HepG2 (cell line): ENCODE results near the gene ARHGAP15. TPM values are rescaled to one million over a fixed set of nuclear protein-coding genes. Genes with fewer than 3 reads are reported as not detected.

Experiments used
- ATAC-seq: fragments of 200-7000 bp; cut with Tn5 transposase; 3 replicates; pipeline ENCODE4 v1.9.1; 2020; ENCODE audit warnings: mild to moderate bottlenecking, moderate library complexity
- BruUV-seq: library from RNA; stranded (reverse); fragments of 400-500 nt; replicated peaks from 2 replicates; lab custom pipeline; 2021; lab: Mats Ljungman, UMichigan
- CTCF ChIA-PET: fragments of 300-600 bp; formaldehyde crosslinking; extraction: SDS; loops from one replicate; lab custom pipeline; 2021; ENCODE audit warnings: low total read pairs, inconsistent platforms, low intra/inter-chr PET ratio; lab: Yijun Ruan, JAX
- POLR2A ChIA-PET: fragments of 350-600 bp; sonication (Branson Sonifier 250); formaldehyde crosslinking; loops from one replicate; lab custom pipeline; 2020; ENCODE audit warnings: antibody characterized with exemption, inconsistent platforms; lab: Yijun Ruan, JAX
- DNase-seq: peaks from one replicate; pipeline ENCODE4 v3.0.0-alpha.2; 2015; ENCODE audit warnings: low spot score
- FAIRE-seq: peaks from 3 replicates; lab custom pipeline; 2011; peaks lifted over from hg19 to GRCh38; lab: Jason Lieb, UNC
- H2AFZ ChIP-seq: one replicate; pipeline ENCODE4 v1.6.1; 2011; ENCODE audit warnings: low read length, inconsistent platforms
- H3K27ac ChIP-seq: fragments of 300-600 bp; 3 replicates; pipeline ENCODE4 v1.8.0; 2011; ENCODE audit warnings: mixed run types, mild to moderate bottlenecking, mixed read lengths, low read length, inconsistent platforms; ENCODE audit not compliant: insufficient read depth; ENCODE audit errors: extremely low read length
- H3K27me3 ChIP-seq, 2 experiments: fragments of 200-600 bp in 1 of 2; 2 replicates in 1 of 2; 3 replicates in 1 of 2; pipeline versions ENCODE4 v1.6.0 to v1.8.0; 2011; ENCODE audit warnings: low read length in 2 of 2, mild to moderate bottlenecking in 2 of 2, moderate library complexity in 2 of 2, inconsistent platforms in 1 of 2; ENCODE audit not compliant: insufficient read depth in 2 of 2, control insufficient read depth in 1 of 2
- H3K36me3 ChIP-seq, 2 experiments: fragments of 200-600 bp in 1 of 2; replicated peaks in 1 of 2; 2 replicates in 1 of 2; 3 replicates in 1 of 2; pipeline versions ENCODE4 v1.5.1 to v1.8.0; 2011; ENCODE audit warnings: low read length in 2 of 2, inconsistent platforms in 1 of 2; ENCODE audit not compliant: insufficient read depth in 2 of 2, control insufficient read depth in 1 of 2
- H3K4me1 ChIP-seq: 2 replicates; pipeline ENCODE4 v1.5.1; 2012; ENCODE audit warnings: low read length, inconsistent platforms; ENCODE audit not compliant: insufficient read depth
- H3K4me2 ChIP-seq: 2 replicates; pipeline ENCODE4 v1.6.0; 2011; ENCODE audit warnings: low read depth, low read length, inconsistent platforms
- H3K4me3 ChIP-seq, 3 experiments: fragments of 200-600 bp in 1 of 3; sonication (generic), shearing (Covaris generic) in 1 of 3; replicated peaks in 1 of 3; 2 replicates each; pipeline ENCODE4 v1.5.1; 2011 to 2016; ENCODE audit warnings: low read length in 3 of 3, inconsistent platforms in 2 of 3, low read depth in 2 of 3, mild to moderate bottlenecking in 2 of 3, control low read depth in 1 of 3, mixed read lengths in 1 of 3; ENCODE audit not compliant: insufficient read depth in 1 of 3
- H3K79me2 ChIP-seq: one replicate; pipeline ENCODE4 v1.6.1; 2011; ENCODE audit warnings: low read length, inconsistent platforms; ENCODE audit not compliant: insufficient read depth
- H3K9ac ChIP-seq: 2 replicates; pipeline ENCODE4 v1.6.0; 2011; ENCODE audit warnings: mild to moderate bottlenecking, low read depth, low read length, inconsistent platforms; ENCODE audit not compliant: insufficient read depth
- H3K9me3 ChIP-seq: 2 replicates; pipeline ENCODE4 v1.5.1; 2012; ENCODE audit warnings: mild to moderate bottlenecking, low read length
- H4K20me1 ChIP-seq: 2 replicates; pipeline ENCODE4 v1.6.0; 2011; ENCODE audit warnings: inconsistent platforms, mild to moderate bottlenecking, low read length, moderate library complexity; ENCODE audit not compliant: insufficient read depth
- ELF1 ChIP-seq: sonication (generic); formaldehyde crosslinking; IDR thresholded peaks from 2 replicates; pipeline ENCODE4 v1.4.0; 2020; ENCODE audit warnings: missing genetic modification reagents
- KDM2A ChIP-seq: sonication (generic); formaldehyde crosslinking; IDR thresholded peaks from 2 replicates; pipeline ENCODE4 v1.4.0; 2020; ENCODE audit warnings: low read depth, missing genetic modification reagents, borderline replicate concordance
- ZNF30 ChIP-seq: sonication (generic); formaldehyde crosslinking; IDR thresholded peaks from 2 replicates; pipeline ENCODE4 v1.5.0; 2020; ENCODE audit warnings: mild to moderate bottlenecking, missing genetic modification reagents
- ZNF572 ChIP-seq: sonication (generic); formaldehyde crosslinking; IDR thresholded peaks from 2 replicates; pipeline ENCODE4 v1.5.1; 2020; ENCODE audit warnings: mild to moderate bottlenecking, missing genetic modification reagents
- ZNF746 ChIP-seq: sonication (generic); formaldehyde crosslinking; IDR thresholded peaks from 2 replicates; pipeline ENCODE4 v1.8.0; 2022; ENCODE audit warnings: mild to moderate bottlenecking, missing genetic modification reagents
- ZNF749 ChIP-seq: sonication (generic); formaldehyde crosslinking; IDR thresholded peaks from 2 replicates; pipeline ENCODE4 v1.8.0; 2022; ENCODE audit warnings: mild to moderate bottlenecking, missing genetic modification reagents, moderate library complexity, borderline replicate concordance
- ZNF790 ChIP-seq: sonication (generic); formaldehyde crosslinking; IDR thresholded peaks from 2 replicates; pipeline ENCODE4 v1.8.0; 2022; ENCODE audit warnings: missing genetic modification reagents, mild to moderate bottlenecking, borderline replicate concordance
- WGBS: methylation state at CpG from one replicate; pipeline ENCODE4 v1.1.6; 2017; ENCODE audit warnings: low lambda C conversion rate; 5-methylcytosine and 5-hydroxymethylcytosine counted together
- in situ Hi-C: cut with HindIII; loops from 2 replicates; pipeline ENCODE4 v1.10.0; 2017; ENCODE audit warnings: low pct_unique_long_range_greater_than_20kb; ENCODE audit not compliant: extremely low pct_ligation_motif_present
- intact Hi-C: fragments of 100-400 bp; cut with micrococcal nuclease; formaldehyde crosslinking; loops from one replicate; pipeline ENCODE4 v1.10.0; 2022; ENCODE audit not compliant: unreplicated experiment
- polyA plus RNA-seq, 8 experiments: library from polyadenylated mRNA; depleted of rRNA in 3 of 8; stranded (reverse) in 7 of 8; unstranded in 1 of 8; fragments of >200 nt; fragmentation: Illumina TruSeq in 4 of 8; extraction: Trizol in 4 of 8; gene quantifications; 2 replicates each; pipeline versions ENCODE4 v1.2.1 to v1.2.3, GENCODE V29; 2011 to 2016; ENCODE audit warnings: low read depth in 4 of 8, missing spikeins in 1 of 8, mixed read lengths in 1 of 8; ENCODE audit not compliant: insufficient read depth in 1 of 8
- total RNA-seq, 5 experiments: library from RNA; depleted of rRNA; stranded (reverse); fragments of >200 nt; fragmentation: Illumina TruSeq; extraction: Trizol; gene quantifications; 2 replicates each; pipeline ENCODE4 v1.2.3, GENCODE V29; 2016; ENCODE audit warnings: low read depth in 1 of 5
- TF ChIP-seq, protein P1 (sequence below): sonication (generic); formaldehyde crosslinking; IDR thresholded peaks from 2 replicates; pipeline ENCODE4 v1.5.1; 2020; ENCODE audit warnings: mild to moderate bottlenecking, missing genetic modification reagents, moderate library complexity
- TF ChIP-seq, protein P2 (sequence below): sonication (generic); formaldehyde crosslinking; IDR thresholded peaks from 2 replicates; pipeline ENCODE4 v1.4.0; 2020; ENCODE audit warnings: mild to moderate bottlenecking, missing genetic modification reagents
- TF ChIP-seq, protein P3 (sequence below): IDR thresholded peaks from 2 replicates; pipeline ENCODE4 v1.6.1; 2016; ENCODE audit warnings: control low read depth
- TF ChIP-seq, protein P4 (sequence below): sonication (generic); formaldehyde crosslinking; IDR thresholded peaks from 2 replicates; pipeline ENCODE4 v1.5.1; 2020; ENCODE audit warnings: missing genetic modification reagents, mild to moderate bottlenecking, borderline replicate concordance
- TF ChIP-seq, protein P5 (sequence below): sonication (generic); formaldehyde crosslinking; IDR thresholded peaks from 2 replicates; pipeline ENCODE4 v1.4.0; 2020; ENCODE audit warnings: missing genetic modification reagents, borderline replicate concordance
- TF ChIP-seq, protein P6 (sequence below): sonication (generic); formaldehyde crosslinking; IDR thresholded peaks from 2 replicates; pipeline ENCODE4 v1.4.0; 2020; ENCODE audit warnings: mild to moderate bottlenecking, low read depth, missing genetic modification reagents

ARHGAP15 gene
- total and polyA plus RNA-seq, 2 of the 13 experiments (the other 11 are each of a cell fraction or from before 2014, with no cell fraction given): 0.04 TPM; not detected in 1

DNA sequence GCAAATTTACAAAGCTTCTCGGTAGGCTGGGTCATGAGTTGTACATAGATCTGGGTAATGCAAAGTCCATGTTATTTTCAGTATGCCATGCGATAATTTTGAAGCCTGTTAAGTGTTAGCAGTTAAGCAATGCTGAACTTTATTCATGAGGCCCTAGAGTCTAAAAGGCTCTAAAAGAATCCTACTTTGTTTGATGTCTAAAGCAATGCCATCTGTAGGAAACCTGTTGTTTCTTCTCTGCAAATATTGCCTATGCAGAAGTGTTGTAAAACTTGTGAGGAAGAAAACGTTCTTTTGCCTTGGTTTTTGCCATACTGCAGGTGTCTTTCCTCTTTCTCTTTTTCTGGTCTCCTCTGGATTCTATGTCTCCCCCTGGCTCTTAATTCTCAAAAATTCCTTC is 9.1 kb downstream of the ARHGAP15 start:
- in situ Hi-C loops: no loop called here
- Histone ChIP-seq H3K36me3 (no peaks in the 10 kb centered on the region), H3K9ac (no peak overlapping the region), H4K20me1 (no peaks in the 10 kb centered on the region), H3K79me2 (no peaks in the 10 kb centered on the region), H3K4me2 (no peak overlapping the region), H3K9me3 (no peaks in the 10 kb centered on the region), H3K4me3 (no peak overlapping the region), H3K27me3 (no peaks in the 10 kb centered on the region), H3K27ac (no peak overlapping the region), H3K4me1 (no peaks in the 10 kb centered on the region), H2AFZ (no peak overlapping the region)
- intact Hi-C loops: no loop called here
- ChIA-PET POLR2A (no interaction called here), CTCF (no interaction called here)
- WGBS: 2% methylated on average over 3 of the region's 3 CpGs
- FAIRE-seq (no peak), DNase-seq (no peak), ATAC-seq (no peak)
- BruUV-seq: no TSS peak
- TF ChIP-seq, protein P1, sequence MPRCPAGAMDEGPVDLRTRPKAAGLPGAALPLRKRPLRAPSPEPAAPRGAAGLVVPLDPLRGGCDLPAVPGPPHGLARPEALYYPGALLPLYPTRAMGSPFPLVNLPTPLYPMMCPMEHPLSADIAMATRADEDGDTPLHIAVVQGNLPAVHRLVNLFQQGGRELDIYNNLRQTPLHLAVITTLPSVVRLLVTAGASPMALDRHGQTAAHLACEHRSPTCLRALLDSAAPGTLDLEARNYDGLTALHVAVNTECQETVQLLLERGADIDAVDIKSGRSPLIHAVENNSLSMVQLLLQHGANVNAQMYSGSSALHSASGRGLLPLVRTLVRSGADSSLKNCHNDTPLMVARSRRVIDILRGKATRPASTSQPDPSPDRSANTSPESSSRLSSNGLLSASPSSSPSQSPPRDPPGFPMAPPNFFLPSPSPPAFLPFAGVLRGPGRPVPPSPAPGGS (CRISPR knock-in tag): no peak
- TF ChIP-seq ZNF790 (no peak), ZNF746 (CRISPR knock-in tag) (no peak), ELF1 (CRISPR knock-in tag) (no peak), KDM2A (CRISPR knock-in tag) (no peak), ZNF30 (CRISPR knock-in tag) (no peak), ZNF749 (CRISPR knock-in tag) (no peak), ZNF572 (no peak)
- TF ChIP-seq, protein P2, sequence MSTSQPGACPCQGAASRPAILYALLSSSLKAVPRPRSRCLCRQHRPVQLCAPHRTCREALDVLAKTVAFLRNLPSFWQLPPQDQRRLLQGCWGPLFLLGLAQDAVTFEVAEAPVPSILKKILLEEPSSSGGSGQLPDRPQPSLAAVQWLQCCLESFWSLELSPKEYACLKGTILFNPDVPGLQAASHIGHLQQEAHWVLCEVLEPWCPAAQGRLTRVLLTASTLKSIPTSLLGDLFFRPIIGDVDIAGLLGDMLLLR: no peak
- TF ChIP-seq, protein P3, sequence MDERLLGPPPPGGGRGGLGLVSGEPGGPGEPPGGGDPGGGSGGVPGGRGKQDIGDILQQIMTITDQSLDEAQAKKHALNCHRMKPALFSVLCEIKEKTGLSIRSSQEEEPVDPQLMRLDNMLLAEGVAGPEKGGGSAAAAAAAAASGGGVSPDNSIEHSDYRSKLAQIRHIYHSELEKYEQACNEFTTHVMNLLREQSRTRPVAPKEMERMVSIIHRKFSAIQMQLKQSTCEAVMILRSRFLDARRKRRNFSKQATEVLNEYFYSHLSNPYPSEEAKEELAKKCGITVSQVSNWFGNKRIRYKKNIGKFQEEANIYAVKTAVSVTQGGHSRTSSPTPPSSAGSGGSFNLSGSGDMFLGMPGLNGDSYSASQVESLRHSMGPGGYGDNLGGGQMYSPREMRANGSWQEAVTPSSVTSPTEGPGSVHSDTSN (CRISPR knock-in tag): no peak
- TF ChIP-seq, protein P4, sequence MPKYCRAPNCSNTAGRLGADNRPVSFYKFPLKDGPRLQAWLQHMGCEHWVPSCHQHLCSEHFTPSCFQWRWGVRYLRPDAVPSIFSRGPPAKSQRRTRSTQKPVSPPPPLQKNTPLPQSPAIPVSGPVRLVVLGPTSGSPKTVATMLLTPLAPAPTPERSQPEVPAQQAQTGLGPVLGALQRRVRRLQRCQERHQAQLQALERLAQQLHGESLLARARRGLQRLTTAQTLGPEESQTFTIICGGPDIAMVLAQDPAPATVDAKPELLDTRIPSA (CRISPR knock-in tag): no peak
- TF ChIP-seq, protein P5, sequence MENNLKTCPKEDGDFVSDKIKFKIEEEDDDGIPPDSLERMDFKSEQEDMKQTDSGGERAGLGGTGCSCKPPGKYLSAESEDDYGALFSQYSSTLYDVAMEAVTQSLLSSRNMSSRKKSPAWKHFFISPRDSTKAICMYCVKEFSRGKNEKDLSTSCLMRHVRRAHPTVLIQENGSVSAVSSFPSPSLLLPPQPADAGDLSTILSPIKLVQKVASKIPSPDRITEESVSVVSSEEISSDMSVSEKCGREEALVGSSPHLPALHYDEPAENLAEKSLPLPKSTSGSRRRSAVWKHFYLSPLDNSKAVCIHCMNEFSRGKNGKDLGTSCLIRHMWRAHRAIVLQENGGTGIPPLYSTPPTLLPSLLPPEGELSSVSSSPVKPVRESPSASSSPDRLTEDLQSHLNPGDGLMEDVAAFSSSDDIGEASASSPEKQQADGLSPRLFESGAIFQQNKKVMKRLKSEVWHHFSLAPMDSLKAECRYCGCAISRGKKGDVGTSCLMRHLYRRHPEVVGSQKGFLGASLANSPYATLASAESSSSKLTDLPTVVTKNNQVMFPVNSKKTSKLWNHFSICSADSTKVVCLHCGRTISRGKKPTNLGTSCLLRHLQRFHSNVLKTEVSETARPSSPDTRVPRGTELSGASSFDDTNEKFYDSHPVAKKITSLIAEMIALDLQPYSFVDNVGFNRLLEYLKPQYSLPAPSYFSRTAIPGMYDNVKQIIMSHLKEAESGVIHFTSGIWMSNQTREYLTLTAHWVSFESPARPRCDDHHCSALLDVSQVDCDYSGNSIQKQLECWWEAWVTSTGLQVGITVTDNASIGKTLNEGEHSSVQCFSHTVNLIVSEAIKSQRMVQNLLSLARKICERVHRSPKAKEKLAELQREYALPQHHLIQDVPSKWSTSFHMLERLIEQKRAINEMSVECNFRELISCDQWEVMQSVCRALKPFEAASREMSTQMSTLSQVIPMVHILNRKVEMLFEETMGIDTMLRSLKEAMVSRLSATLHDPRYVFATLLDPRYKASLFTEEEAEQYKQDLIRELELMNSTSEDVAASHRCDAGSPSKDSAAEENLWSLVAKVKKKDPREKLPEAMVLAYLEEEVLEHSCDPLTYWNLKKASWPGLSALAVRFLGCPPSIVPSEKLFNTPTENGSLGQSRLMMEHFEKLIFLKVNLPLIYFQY (CRISPR knock-in tag): no peak
- TF ChIP-seq, protein P6, sequence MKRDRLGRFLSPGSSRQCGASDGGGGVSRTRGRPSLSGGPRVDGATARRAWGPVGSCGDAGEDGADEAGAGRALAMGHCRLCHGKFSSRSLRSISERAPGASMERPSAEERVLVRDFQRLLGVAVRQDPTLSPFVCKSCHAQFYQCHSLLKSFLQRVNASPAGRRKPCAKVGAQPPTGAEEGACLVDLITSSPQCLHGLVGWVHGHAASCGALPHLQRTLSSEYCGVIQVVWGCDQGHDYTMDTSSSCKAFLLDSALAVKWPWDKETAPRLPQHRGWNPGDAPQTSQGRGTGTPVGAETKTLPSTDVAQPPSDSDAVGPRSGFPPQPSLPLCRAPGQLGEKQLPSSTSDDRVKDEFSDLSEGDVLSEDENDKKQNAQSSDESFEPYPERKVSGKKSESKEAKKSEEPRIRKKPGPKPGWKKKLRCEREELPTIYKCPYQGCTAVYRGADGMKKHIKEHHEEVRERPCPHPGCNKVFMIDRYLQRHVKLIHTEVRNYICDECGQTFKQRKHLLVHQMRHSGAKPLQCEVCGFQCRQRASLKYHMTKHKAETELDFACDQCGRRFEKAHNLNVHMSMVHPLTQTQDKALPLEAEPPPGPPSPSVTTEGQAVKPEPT (CRISPR knock-in tag): no peak
